OCI-LY1 (cell line): ENCODE data around the gene COL5A2.

Experiments used
- CTCF ChIP-seq: fragments of 200-600 bp; sonication (generic), shearing (Covaris generic); IDR thresholded peaks from 2 replicates; pipeline ENCODE4 v1.5.1; 2017; ENCODE audit warnings: mild to moderate bottlenecking, antibody characterized with exemption, low read length, moderate library complexity, mixed read lengths
- EZH2 ChIP-seq: fragments of 200-600 bp; sonication (generic), shearing (Covaris generic); IDR thresholded peaks from 2 replicates; pipeline ENCODE4 v1.8.0; 2017; ENCODE audit warnings: borderline replicate concordance, mixed run types, mild to moderate bottlenecking, antibody characterized with exemption, low read length, moderate library complexity, mixed read lengths

DNA sequence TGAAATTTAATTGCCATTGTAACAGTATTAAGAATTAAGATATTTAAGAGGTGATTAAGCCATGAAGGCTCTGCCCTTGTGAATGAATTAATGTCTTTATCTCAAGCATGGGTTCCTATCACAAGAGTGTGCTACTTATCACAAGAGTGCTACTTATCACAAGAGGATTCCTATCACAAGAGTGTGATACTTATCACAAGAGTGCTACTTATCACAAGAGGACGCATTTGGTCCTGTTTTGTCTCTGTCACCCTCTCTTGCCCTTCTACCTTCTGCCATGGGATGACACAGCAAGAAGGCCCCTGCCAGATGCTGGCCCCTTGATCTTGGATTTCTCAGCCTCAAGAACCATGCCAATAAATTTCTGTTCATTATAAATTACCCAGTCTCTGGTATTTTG, 13.2 kb upstream of the COL5A2 start:
- no peak for TF ChIP-seq CTCF
- TF ChIP-seq EZH2, result no peak
